GM23338 (cell line): Measurements from ENCODE around the gene EIF3F. TPM values are rescaled to one million over a fixed set of nuclear protein-coding genes. Genes with fewer than 3 reads are reported as not detected.

ENCODE experiments used
- ATAC-seq: fragments of 200-7000 bp; cut with Tn5 transposase; 3 replicates; pipeline ENCODE4 v1.9.1; 2020
- DNase-seq: peaks from one replicate; pipeline ENCODE4 v3.0.0-alpha.2; 2015; ENCODE audit warnings: low spot score
- H2AFZ ChIP-seq: fragments of 200-600 bp; sonication (generic); 2 replicates; pipeline ENCODE4 v1.8.0; 2016; ENCODE audit warnings: antibody characterized with exemption, mild to moderate bottlenecking, moderate library complexity
- H3F3A ChIP-seq: fragments of 200-600 bp; sonication (generic); replicated peaks from 2 replicates; pipeline ENCODE4 v1.8.0; 2017; ENCODE audit warnings: antibody characterized with exemption, mixed run types, low read depth
- H3K27ac ChIP-seq: fragments of 200-600 bp; sonication (generic); 2 replicates; pipeline ENCODE4 v1.6.1; 2016; ENCODE audit warnings: low read depth
- H3K27me3 ChIP-seq: fragments of 200-600 bp; sonication (generic); 2 replicates; pipeline ENCODE4 v1.8.0; 2016; ENCODE audit warnings: mild to moderate bottlenecking, mixed run types, moderate library complexity; ENCODE audit not compliant: insufficient read depth
- H3K36me3 ChIP-seq: fragments of 200-600 bp; sonication (generic); 2 replicates; pipeline ENCODE4 v1.8.0; 2016; ENCODE audit warnings: mild to moderate bottlenecking; ENCODE audit not compliant: insufficient read depth
- H3K4me1 ChIP-seq: fragments of 200-600 bp; sonication (generic); 2 replicates; pipeline ENCODE4 v1.8.0; 2016; ENCODE audit warnings: mild to moderate bottlenecking, moderate library complexity; ENCODE audit not compliant: insufficient read depth
- H3K4me2 ChIP-seq: fragments of 200-600 bp; sonication (generic); 2 replicates; pipeline ENCODE4 v1.7.1; 2017; ENCODE audit warnings: mixed run types
- H3K4me3 ChIP-seq: fragments of 200-600 bp; sonication (generic); 2 replicates; pipeline ENCODE4 v1.6.1; 2016; ENCODE audit warnings: mixed run types
- H3K79me2 ChIP-seq: fragments of 200-600 bp; sonication (generic); replicated peaks from 2 replicates; pipeline ENCODE4 v1.8.0; 2017; ENCODE audit warnings: mild to moderate bottlenecking; ENCODE audit not compliant: insufficient read depth
- H3K9me2 ChIP-seq: fragments of 200-600 bp; sonication (generic); 2 replicates; pipeline ENCODE4 v1.8.0; 2017; ENCODE audit not compliant: insufficient read depth
- H4K20me1 ChIP-seq: fragments of 200-600 bp; sonication (generic); replicated peaks from 2 replicates; pipeline ENCODE4 v1.8.0; 2017; ENCODE audit warnings: mild to moderate bottlenecking; ENCODE audit not compliant: insufficient read depth
- H3K27ac Mint-ChIP-seq: 2 replicates; pipeline ENCODE4 v1.8.0; 2020; ENCODE audit warnings: inconsistent platforms, mild to moderate bottlenecking, moderate library complexity, mixed read lengths
- H3K27me3 Mint-ChIP-seq: 3 replicates; pipeline ENCODE4 v1.8.0; 2022; ENCODE audit warnings: low read depth, mild to moderate bottlenecking, moderate library complexity, mixed read lengths, inconsistent platforms; ENCODE audit not compliant: insufficient read depth, poor library complexity
- H3K36me3 Mint-ChIP-seq: 3 replicates; pipeline ENCODE4 v1.8.0; 2021; ENCODE audit warnings: low read depth, mild to moderate bottlenecking, inconsistent platforms, moderate library complexity, mixed read lengths
- H3K4me1 Mint-ChIP-seq: 3 replicates; pipeline ENCODE4 v1.8.0; 2020; ENCODE audit warnings: mild to moderate bottlenecking, inconsistent platforms, mixed read lengths
- H3K4me3 Mint-ChIP-seq: 3 replicates; pipeline ENCODE4 v1.8.0; 2021; ENCODE audit warnings: moderate library complexity, mild to moderate bottlenecking, inconsistent platforms, mixed read lengths
- H3K9me3 Mint-ChIP-seq: 3 replicates; pipeline ENCODE4 v1.8.0; 2020; ENCODE audit warnings: moderate library complexity, mild to moderate bottlenecking, inconsistent platforms, mixed read lengths
- CREB1 ChIP-seq: fragments of 250-450 bp; sonication (Bioruptor Pico); IDR thresholded peaks from 2 replicates; pipeline ENCODE4 v1.5.0; 2020; ENCODE audit warnings: low read depth, mild to moderate bottlenecking, moderate library complexity
- ETS1 ChIP-seq: IDR thresholded peaks from 2 replicates; pipeline ENCODE4 v1.6.1; 2016; ENCODE audit warnings: antibody characterized with exemption
- EZH2 ChIP-seq: fragments of 200-600 bp; sonication (generic); IDR thresholded peaks from one replicate; pipeline ENCODE4 v1.8.0; 2017; ENCODE audit warnings: antibody characterized with exemption, mild to moderate bottlenecking, low read depth; ENCODE audit not compliant: unreplicated experiment
- EZH2phosphoT487 ChIP-seq: fragments of 200-600 bp; sonication (generic); IDR thresholded peaks from one replicate; pipeline ENCODE4 v1.8.1; 2018; ENCODE audit warnings: antibody characterized with exemption; ENCODE audit not compliant: unreplicated experiment
- JUNB ChIP-seq: IDR thresholded peaks from one replicate; pipeline ENCODE4 v1.6.1; 2016; ENCODE audit warnings: antibody characterized with exemption; ENCODE audit not compliant: unreplicated experiment
- NANOG ChIP-seq: IDR thresholded peaks from 2 replicates; pipeline ENCODE4 v1.6.1; 2016; ENCODE audit warnings: antibody characterized with exemption, borderline replicate concordance
- REST ChIP-seq: IDR thresholded peaks from one replicate; pipeline ENCODE4 v1.6.1; 2018; ENCODE audit warnings: antibody characterized with exemption; ENCODE audit not compliant: unreplicated experiment
- STAT1 ChIP-seq: IDR thresholded peaks from one replicate; pipeline ENCODE4 v1.6.1; 2016; ENCODE audit warnings: antibody characterized with exemption; ENCODE audit not compliant: unreplicated experiment
- ZNF114 ChIP-seq: fragments of 250-450 bp; sonication (Bioruptor Pico); IDR thresholded peaks from 2 replicates; pipeline ENCODE4 v1.5.0; 2020; ENCODE audit warnings: mild to moderate bottlenecking, moderate library complexity
- ZNF331 ChIP-seq: fragments of 250-450 bp; sonication (Bioruptor Pico); IDR thresholded peaks from 2 replicates; pipeline ENCODE4 v1.5.0; 2020; ENCODE audit warnings: low read depth, mild to moderate bottlenecking, moderate library complexity
- ZNF462 ChIP-seq: fragments of 250-450 bp; sonication (Bioruptor Pico); IDR thresholded peaks from 2 replicates; pipeline ENCODE4 v1.5.0; 2020; ENCODE audit warnings: mild to moderate bottlenecking, moderate library complexity
- polyA plus RNA-seq: library from polyadenylated mRNA; unstranded; fragments of >200 nt; fragmentation: Nextera tagmentation; extraction: Ambion mirVana; gene quantifications from 2 replicates; pipeline ENCODE4 v1.2.1, GENCODE V29; 2016
- total RNA-seq: library from RNA; depleted of rRNA; stranded (reverse); fragments of >200 nt; shearing (Covaris generic); gene quantifications from 2 replicates; pipeline ENCODE4 v1.2.3, GENCODE V29; 2014

EIF3F gene
- total and polyA plus RNA-seq, 2 experiments from 2014 or later = 237 to 555 TPM

- H2AFZ ChIP-seq = no peak overlapping the region
- no peaks in the 10 kb centered on the region for H3K27me3 ChIP-seq
- no peak for DNase-seq
- 0 out of 2 replicates have a peak, but pooled peaks cover 3% of the 10 kb centered on the region for H3F3A ChIP-seq
- H3K9me3 Mint-ChIP-seq = no peaks in the 10 kb centered on the region
- no peaks in the 10 kb centered on the region for H3K79me2 ChIP-seq
- peaks cover 17% of the 10 kb centered on the region for H3K4me1 Mint-ChIP-seq
- no peak overlapping the region for H3K4me3 Mint-ChIP-seq
- peaks cover 9% of the 10 kb centered on the region; the same call in 1 of the 2 replicates for H3K4me1 ChIP-seq
- ATAC-seq = no peak
- H3K4me2 ChIP-seq = no peak overlapping the region
- H3K27ac Mint-ChIP-seq = no peak overlapping the region
- H3K27ac ChIP-seq = no peak overlapping the region
- no peak for TF ChIP-seq ZNF331 (CRISPR knock-in tag)
- no peak for TF ChIP-seq EZH2
- no peak for TF ChIP-seq EZH2phosphoT487
- no peak for TF ChIP-seq REST
- no peak for TF ChIP-seq CREB1 (CRISPR knock-in tag)
- TF ChIP-seq JUNB = no peak
- no peak for TF ChIP-seq STAT1
- no peaks in the 10 kb centered on the region for H4K20me1 ChIP-seq
- no peaks in the 10 kb centered on the region for H3K36me3 ChIP-seq
- no peaks in the 10 kb centered on the region for H3K9me2 ChIP-seq
- H3K36me3 Mint-ChIP-seq = no peaks in the 10 kb centered on the region
- H3K27me3 Mint-ChIP-seq = peaks cover 11% of the 10 kb centered on the region
- no peak overlapping the region for H3K4me3 ChIP-seq
These were observed 49.8 kb downstream of the EIF3F start for GRCh38 chr11:8036986-8037385.

- H3F3A ChIP-seq = no peaks in the 10 kb centered on the region
- H3K4me1 ChIP-seq = peaks cover 3% of the 10 kb centered on the region; the same call in 1 of the 2 replicates
- DNase-seq (peak; percentile 63), ATAC-seq (peak; percentile 30; the same call in 2 of the 3 replicates)
- H2AFZ ChIP-seq = no peak overlapping the region
- H3K9me3 Mint-ChIP-seq = no peaks in the 10 kb centered on the region
- H3K4me3 ChIP-seq = no peak overlapping the region
- H4K20me1 ChIP-seq = no peaks in the 10 kb centered on the region
- H3K4me3 Mint-ChIP-seq = no peak overlapping the region
- no peak for TF ChIP-seq STAT1
- no peak for TF ChIP-seq ZNF114 (CRISPR knock-in tag)
- TF ChIP-seq ZNF462 (CRISPR knock-in tag) = no peak
- no peak for TF ChIP-seq ZNF331 (CRISPR knock-in tag)
- no peak for TF ChIP-seq EZH2phosphoT487
- TF ChIP-seq NANOG = no peak
- TF ChIP-seq ETS1 = no peak
- TF ChIP-seq EZH2 = no peak
- H3K9me2 ChIP-seq = no peaks in the 10 kb centered on the region
- no peaks in the 10 kb centered on the region for H3K36me3 ChIP-seq
- H3K27me3 ChIP-seq = no peaks in the 10 kb centered on the region
- H3K4me2 ChIP-seq = no peak overlapping the region
- H3K27ac ChIP-seq = no peak overlapping the region
- H3K27me3 Mint-ChIP-seq = peaks cover 6% of the 10 kb centered on the region
- H3K4me1 Mint-ChIP-seq = peaks cover 5% of the 10 kb centered on the region
- no peak overlapping the region for H3K27ac Mint-ChIP-seq
- H3K36me3 Mint-ChIP-seq = no peaks in the 10 kb centered on the region
- H3K79me2 ChIP-seq = no peaks in the 10 kb centered on the region
These were observed 51.3 kb downstream of the EIF3F start for GRCh38 chr11:8038393-8038792.
